Stromal cell of bone marrow (primary cell): ENCODE measurements around the gene CA10.

Experiments
- DNase-seq: peaks from one replicate; pipeline ENCODE4 v3.0.0-alpha.2; 2012; ENCODE audit warnings: low read depth

The CA10 gene

GRCh38 chr17:51721730-51722129 is 436.8 kb downstream of the CA10 start:
- no peak for DNase-seq

- DNase-seq = no peak
Measured at GRCh38 chr17:51720439-51720838, 438.1 kb downstream of the CA10 start.

GRCh38 chr17:51718983-51719382 is 439.5 kb downstream of the CA10 start:
- DNase-seq = no peak

GRCh38 chr17:51711581-51711980 is 446.9 kb downstream of the CA10 start:
- no peak for DNase-seq

GRCh38 chr17:51710634-51710979 is 447.9 kb downstream of the CA10 start:
- no peak for DNase-seq

- no peak for DNase-seq
Measured at GRCh38 chr17:51709694-51710633, 448.6 kb downstream of the CA10 start.

- DNase-seq = no peak
Measured at GRCh38 chr17:51707216-51707615, 451.3 kb downstream of the CA10 start.

GRCh38 chr17:51706093-51706492 is 452.4 kb downstream of the CA10 start:
- no peak for DNase-seq

- DNase-seq = peak; percentile 43
Measured at GRCh38 chr17:51703361-51704341, 454.9 kb downstream of the CA10 start.

- DNase-seq = no peak
Measured at GRCh38 chr17:51702963-51703360, 455.6 kb downstream of the CA10 start.

- no peak for DNase-seq
Measured at GRCh38 chr17:51701501-51701900, 457.0 kb downstream of the CA10 start.

- no peak for DNase-seq
Measured at GRCh38 chr17:51700011-51700760, 458.3 kb downstream of the CA10 start.

- no peak for DNase-seq
Measured at GRCh38 chr17:51699303-51699702, 459.2 kb downstream of the CA10 start.

GRCh38 chr17:51692917-51693316 is 465.6 kb downstream of the CA10 start:
- DNase-seq = no peak

- DNase-seq = no peak
Measured at GRCh38 chr17:51687887-51688286, 470.6 kb downstream of the CA10 start.

GRCh38 chr17:51685287-51685909 is 473.1 kb downstream of the CA10 start:
- no peak for DNase-seq

GRCh38 chr17:51684214-51684613 is 474.3 kb downstream of the CA10 start:
- DNase-seq = no peak

GRCh38 chr17:51683291-51683690 is 475.2 kb downstream of the CA10 start:
- DNase-seq = no peak

GRCh38 chr17:51682115-51682514 is 476.4 kb downstream of the CA10 start:
- DNase-seq = no peak

GRCh38 chr17:51677875-51678274 is 480.6 kb downstream of the CA10 start:
- no peak for DNase-seq

GRCh38 chr17:51676691-51677487 is 481.6 kb downstream of the CA10 start:
- no peak for DNase-seq
